Measurements from ENCODE around the gene APOL2. TPM values are rescaled to one million over a fixed set of nuclear protein-coding genes. Genes with fewer than 3 reads are reported as not detected.
"Not testable (repeated sequence)": the region's sequence is repeated elsewhere in the genome, so short reads cannot be mapped to it uniquely, and the experiment has no call there.

APOL2 gene
- total RNA-seq, 1 donor from 2014 or later: 51.6 TPM

- ATAC-seq: peak; percentile 74
Observed at GRCh38 chr22:36213586-36213985, 25.7 kb downstream of the APOL2 start.

GRCh38 chr22:36212901-36213300, 26.4 kb downstream of the APOL2 start:
- no peaks in the 10 kb centered on the region for H3K36me3 ChIP-seq
- no peak for TF ChIP-seq CTCF (IDR thresholded peaks at IDR 0.05)
- peaks cover 34% of the 10 kb centered on the region for H3K4me1 ChIP-seq
- intact Hi-C loops (cut with DNase I): no loop called here
- DNase-seq (no peak), ATAC-seq (peak; percentile 65)
- H3K27ac ChIP-seq: no peak overlapping the region
- H3K4me3 ChIP-seq: no peak overlapping the region
- H3K27me3 ChIP-seq: no peaks in the 10 kb centered on the region
- no peaks in the 10 kb centered on the region for H3K9me3 ChIP-seq

More at GRCh38 chr22:36213586-36213985, 25.7 kb downstream of the APOL2 start:
- no peak for DNase-seq
- H3K27me3 ChIP-seq: no peaks in the 10 kb centered on the region
- no peaks in the 10 kb centered on the region for H3K9me3 ChIP-seq
- intact Hi-C loops (cut with DNase I): no loop called here
- no peaks in the 10 kb centered on the region for H3K36me3 ChIP-seq
- no peak for TF ChIP-seq CTCF (IDR thresholded peaks at IDR 0.05)
- H3K4me1 ChIP-seq: peaks cover 33% of the 10 kb centered on the region
- no peak overlapping the region for H3K4me3 ChIP-seq
- no peak overlapping the region for H3K27ac ChIP-seq

- Histone ChIP-seq H3K4me1 (peaks cover 34% of the 10 kb centered on the region), H3K9me3 (no peaks in the 10 kb centered on the region), H3K36me3 (no peaks in the 10 kb centered on the region), H3K27ac (no peak overlapping the region), H3K4me3 (no peak overlapping the region), H3K27me3 (no peaks in the 10 kb centered on the region)
- no peak for TF ChIP-seq CTCF (IDR thresholded peaks at IDR 0.05)
- ATAC-seq (peak; percentile 61), DNase-seq (no peak)
- intact Hi-C loops (cut with DNase I): no loop called here
Observed at GRCh38 chr22:36211237-36211861, 28.0 kb downstream of the APOL2 start.

GRCh38 chr22:36210224-36210623, 29.1 kb downstream of the APOL2 start:
- Histone ChIP-seq H3K4me1 (peaks cover 34% of the 10 kb centered on the region), H3K36me3 (no peaks in the 10 kb centered on the region), H3K9me3 (no peaks in the 10 kb centered on the region), H3K4me3 (no peak overlapping the region), H3K27me3 (no peaks in the 10 kb centered on the region), H3K27ac (no peak overlapping the region)
- intact Hi-C loops (cut with DNase I): no loop called here
- no peak for DNase-seq
- ATAC-seq: no peak
- no peak for TF ChIP-seq CTCF (IDR thresholded peaks at IDR 0.05)

- ATAC-seq; H3K27me3 ChIP-seq; H3K36me3 ChIP-seq; H3K27ac ChIP-seq; intact Hi-C loops (cut with DNase I); H3K4me3 ChIP-seq; DNase-seq; H3K9me3 ChIP-seq: not testable (repeated sequence)
- peaks cover 34% of the 10 kb centered on the region for H3K4me1 ChIP-seq
Observed at GRCh38 chr22:36209488-36209908, 29.8 kb downstream of the APOL2 start.

GRCh38 chr22:36208914-36209313, 30.4 kb downstream of the APOL2 start:
- intact Hi-C loops (cut with DNase I): no loop called here
- Histone ChIP-seq H3K36me3 (no peaks in the 10 kb centered on the region), H3K4me3 (no peak overlapping the region), H3K27me3 (no peaks in the 10 kb centered on the region), H3K27ac (no peak overlapping the region), H3K9me3 (no peaks in the 10 kb centered on the region), H3K4me1 (peaks cover 33% of the 10 kb centered on the region)
- no peak for TF ChIP-seq CTCF (IDR thresholded peaks at IDR 0.05)
- no peak for ATAC-seq
- no peak for DNase-seq

Measured in upper lobe of right lung (tissue), 1 donor.